Medulla oblongata (tissue), 1 donor: ENCODE results near the gene MYLK.
A peak's percentile ranks its signal among the peaks of the same experiment; 100 is the strongest.
"Not testable (repeated sequence)": the region's sequence is repeated elsewhere in the genome, so short reads cannot be mapped to it uniquely, and the experiment has no call there.

Experiments used
- DNase-seq: peaks from one replicate; pipeline ENCODE4 v3.0.0-alpha.2; 2015; ENCODE audit errors: extremely low spot score

MYLK gene

GRCh38 chr3:123723522-123724168 lies 160.5 kb downstream of the MYLK start:
- DNase-seq, result peak; percentile 96

- no peak for DNase-seq
These were observed 161.1 kb downstream of the MYLK start for GRCh38 chr3:123723070-123723469.

- peak; percentile 37 for DNase-seq
These were observed 161.7 kb downstream of the MYLK start for GRCh38 chr3:123722456-123722855.

- DNase-seq, result no peak
These were observed 162.1 kb downstream of the MYLK start for GRCh38 chr3:123722021-123722420.

GRCh38 chr3:123721095-123721689 lies 162.9 kb downstream of the MYLK start:
- DNase-seq, result not testable (repeated sequence)

GRCh38 chr3:123720638-123721037 lies 163.5 kb downstream of the MYLK start:
- no peak for DNase-seq

- DNase-seq, result peak; percentile 51
These were observed 164.2 kb downstream of the MYLK start for GRCh38 chr3:123719862-123720453.

GRCh38 chr3:123719061-123719756 lies 164.9 kb downstream of the MYLK start:
- peak; percentile 91 for DNase-seq

GRCh38 chr3:123718108-123718507 lies 166.0 kb downstream of the MYLK start:
- DNase-seq, result no peak

GRCh38 chr3:123717451-123717850 lies 166.7 kb downstream of the MYLK start:
- not testable (repeated sequence) for DNase-seq

- DNase-seq, result no peak
These were observed 167.7 kb downstream of the MYLK start for GRCh38 chr3:123716411-123716810.

GRCh38 chr3:123713211-123713610 lies 170.9 kb downstream of the MYLK start:
- DNase-seq, result peak; percentile 64

GRCh38 chr3:123712077-123712860 lies 171.9 kb downstream of the MYLK start:
- DNase-seq, result no peak

- no peak for DNase-seq
These were observed 172.8 kb downstream of the MYLK start for GRCh38 chr3:123711356-123711755.

- DNase-seq, result no peak
These were observed 175.6 kb downstream of the MYLK start for GRCh38 chr3:123708531-123708930.

- not testable (repeated sequence) for DNase-seq
These were observed 176.5 kb downstream of the MYLK start for GRCh38 chr3:123707641-123708040.

- DNase-seq, result no peak
These were observed 177.3 kb downstream of the MYLK start for GRCh38 chr3:123706871-123707270.

GRCh38 chr3:123705488-123706285 lies 178.4 kb downstream of the MYLK start:
- DNase-seq, result no peak

GRCh38 chr3:123703663-123704062 lies 180.5 kb downstream of the MYLK start:
- not testable (repeated sequence) for DNase-seq

GRCh38 chr3:123702720-123703119 lies 181.4 kb downstream of the MYLK start:
- DNase-seq, result no peak

GRCh38 chr3:123702057-123702456 lies 182.1 kb downstream of the MYLK start:
- peak; percentile 63 for DNase-seq
